HepG2 (cell line): ENCODE data around the gene GRAMD1B. TPM values are rescaled to one million over a fixed set of nuclear protein-coding genes. Genes with fewer than 3 reads are reported as not detected.

Source experiments
- ATAC-seq: fragments of 200-7000 bp; cut with Tn5 transposase; 3 replicates; pipeline ENCODE4 v1.9.1; 2020; ENCODE audit warnings: mild to moderate bottlenecking, moderate library complexity
- BruUV-seq: library from RNA; stranded (reverse); fragments of 400-500 nt; replicated peaks from 2 replicates; lab custom pipeline; 2021; lab: Mats Ljungman, UMichigan
- CTCF ChIA-PET: fragments of 300-600 bp; formaldehyde crosslinking; extraction: SDS; loops from one replicate; lab custom pipeline; 2021; ENCODE audit warnings: low total read pairs, inconsistent platforms, low intra/inter-chr PET ratio; lab: Yijun Ruan, JAX
- POLR2A ChIA-PET: fragments of 350-600 bp; sonication (Branson Sonifier 250); formaldehyde crosslinking; loops from one replicate; lab custom pipeline; 2020; ENCODE audit warnings: antibody characterized with exemption, inconsistent platforms; lab: Yijun Ruan, JAX
- DNase-seq: peaks from one replicate; pipeline ENCODE4 v3.0.0-alpha.2; 2015; ENCODE audit warnings: low spot score
- FAIRE-seq: peaks from 3 replicates; lab custom pipeline; 2011; peaks lifted over from hg19 to GRCh38; lab: Jason Lieb, UNC
- H2AFZ ChIP-seq: one replicate; pipeline ENCODE4 v1.6.1; 2011; ENCODE audit warnings: low read length, inconsistent platforms
- H3K27ac ChIP-seq: fragments of 300-600 bp; 3 replicates; pipeline ENCODE4 v1.8.0; 2011; ENCODE audit warnings: mixed run types, mild to moderate bottlenecking, mixed read lengths, low read length, inconsistent platforms; ENCODE audit not compliant: insufficient read depth; ENCODE audit errors: extremely low read length
- H3K27me3 ChIP-seq, 2 experiments: fragments of 200-600 bp in 1 of 2; 2 replicates in 1 of 2; 3 replicates in 1 of 2; pipeline versions ENCODE4 v1.6.0 to v1.8.0; 2011; ENCODE audit warnings: low read length in 2 of 2, mild to moderate bottlenecking in 2 of 2, moderate library complexity in 2 of 2, inconsistent platforms in 1 of 2; ENCODE audit not compliant: insufficient read depth in 2 of 2, control insufficient read depth in 1 of 2
- H3K36me3 ChIP-seq, 2 experiments: fragments of 200-600 bp in 1 of 2; replicated peaks in 1 of 2; 2 replicates in 1 of 2; 3 replicates in 1 of 2; pipeline versions ENCODE4 v1.5.1 to v1.8.0; 2011; ENCODE audit warnings: low read length in 2 of 2, inconsistent platforms in 1 of 2; ENCODE audit not compliant: insufficient read depth in 2 of 2, control insufficient read depth in 1 of 2
- H3K4me1 ChIP-seq: 2 replicates; pipeline ENCODE4 v1.5.1; 2012; ENCODE audit warnings: low read length, inconsistent platforms; ENCODE audit not compliant: insufficient read depth
- H3K4me2 ChIP-seq: 2 replicates; pipeline ENCODE4 v1.6.0; 2011; ENCODE audit warnings: low read depth, low read length, inconsistent platforms
- H3K4me3 ChIP-seq, 3 experiments: fragments of 200-600 bp in 1 of 3; sonication (generic), shearing (Covaris generic) in 1 of 3; replicated peaks in 1 of 3; 2 replicates each; pipeline ENCODE4 v1.5.1; 2011 to 2016; ENCODE audit warnings: low read length in 3 of 3, inconsistent platforms in 2 of 3, low read depth in 2 of 3, mild to moderate bottlenecking in 2 of 3, control low read depth in 1 of 3, mixed read lengths in 1 of 3; ENCODE audit not compliant: insufficient read depth in 1 of 3
- H3K79me2 ChIP-seq: one replicate; pipeline ENCODE4 v1.6.1; 2011; ENCODE audit warnings: low read length, inconsistent platforms; ENCODE audit not compliant: insufficient read depth
- H3K9ac ChIP-seq: 2 replicates; pipeline ENCODE4 v1.6.0; 2011; ENCODE audit warnings: mild to moderate bottlenecking, low read depth, low read length, inconsistent platforms; ENCODE audit not compliant: insufficient read depth
- H3K9me3 ChIP-seq: 2 replicates; pipeline ENCODE4 v1.5.1; 2012; ENCODE audit warnings: mild to moderate bottlenecking, low read length
- H4K20me1 ChIP-seq: 2 replicates; pipeline ENCODE4 v1.6.0; 2011; ENCODE audit warnings: inconsistent platforms, mild to moderate bottlenecking, low read length, moderate library complexity; ENCODE audit not compliant: insufficient read depth
- DNMT1 ChIP-seq: sonication (generic); formaldehyde crosslinking; IDR thresholded peaks from 2 replicates; pipeline ENCODE4 v1.5.1; 2020; ENCODE audit warnings: mild to moderate bottlenecking, missing genetic modification reagents
- HMG20B ChIP-seq: conservative IDR thresholded peaks from 2 replicates; pipeline ENCODE4 v1.6.1; 2016; ENCODE audit warnings: missing genetic modification reagents, missing compliant biosample characterization
- KAT2B ChIP-seq: fragments of 150-350 bp; IDR thresholded peaks from 2 replicates; pipeline ENCODE4 v1.6.1; 2014; ENCODE audit warnings: low read depth, low read length, borderline replicate concordance
- NFE2 ChIP-seq: sonication (generic); formaldehyde crosslinking; IDR thresholded peaks from 2 replicates; pipeline ENCODE4 v1.4.0; 2020; ENCODE audit warnings: missing genetic modification reagents
- NFYC ChIP-seq: IDR thresholded peaks from 2 replicates; pipeline ENCODE4 v1.6.1; 2016; ENCODE audit warnings: missing genetic modification reagents, missing compliant biosample characterization
- SP5 ChIP-seq: IDR thresholded peaks from 2 replicates; pipeline ENCODE4 v1.6.1; 2016; ENCODE audit warnings: low read depth, borderline replicate concordance
- ZMYM4 ChIP-seq: sonication (generic); formaldehyde crosslinking; IDR thresholded peaks from 2 replicates; pipeline ENCODE4 v1.8.1; 2023; ENCODE audit warnings: mild to moderate bottlenecking, missing genetic modification reagents
- WGBS: methylation state at CpG from one replicate; pipeline ENCODE4 v1.1.6; 2017; ENCODE audit warnings: low lambda C conversion rate; 5-methylcytosine and 5-hydroxymethylcytosine counted together
- in situ Hi-C: cut with HindIII; loops from 2 replicates; pipeline ENCODE4 v1.10.0; 2017; ENCODE audit warnings: low pct_unique_long_range_greater_than_20kb; ENCODE audit not compliant: extremely low pct_ligation_motif_present
- intact Hi-C: fragments of 100-400 bp; cut with micrococcal nuclease; formaldehyde crosslinking; loops from one replicate; pipeline ENCODE4 v1.10.0; 2022; ENCODE audit not compliant: unreplicated experiment
- polyA plus RNA-seq, 8 experiments: library from polyadenylated mRNA; depleted of rRNA in 3 of 8; stranded (reverse) in 7 of 8; unstranded in 1 of 8; fragments of >200 nt; fragmentation: Illumina TruSeq in 4 of 8; extraction: Trizol in 4 of 8; gene quantifications; 2 replicates each; pipeline versions ENCODE4 v1.2.1 to v1.2.3, GENCODE V29; 2011 to 2016; ENCODE audit warnings: low read depth in 4 of 8, missing spikeins in 1 of 8, mixed read lengths in 1 of 8; ENCODE audit not compliant: insufficient read depth in 1 of 8
- total RNA-seq, 5 experiments: library from RNA; depleted of rRNA; stranded (reverse); fragments of >200 nt; fragmentation: Illumina TruSeq; extraction: Trizol; gene quantifications; 2 replicates each; pipeline ENCODE4 v1.2.3, GENCODE V29; 2016; ENCODE audit warnings: low read depth in 1 of 5
- TF ChIP-seq, protein P1 (sequence below): IDR thresholded peaks from 2 replicates; pipeline ENCODE4 v1.6.1; 2012; ENCODE audit warnings: low read length, improper control_type of control experiment
- TF ChIP-seq, protein P2 (sequence below): sonication (generic); formaldehyde crosslinking; IDR thresholded peaks from 2 replicates; pipeline ENCODE4 v1.4.0; 2020; ENCODE audit warnings: missing genetic modification reagents, borderline replicate concordance

Gene GRAMD1B
- total and polyA plus RNA-seq, 2 of the 13 experiments (the other 11 are each of a cell fraction or from before 2014, with no cell fraction given), result 0.12 TPM; not detected in 1

DNA sequence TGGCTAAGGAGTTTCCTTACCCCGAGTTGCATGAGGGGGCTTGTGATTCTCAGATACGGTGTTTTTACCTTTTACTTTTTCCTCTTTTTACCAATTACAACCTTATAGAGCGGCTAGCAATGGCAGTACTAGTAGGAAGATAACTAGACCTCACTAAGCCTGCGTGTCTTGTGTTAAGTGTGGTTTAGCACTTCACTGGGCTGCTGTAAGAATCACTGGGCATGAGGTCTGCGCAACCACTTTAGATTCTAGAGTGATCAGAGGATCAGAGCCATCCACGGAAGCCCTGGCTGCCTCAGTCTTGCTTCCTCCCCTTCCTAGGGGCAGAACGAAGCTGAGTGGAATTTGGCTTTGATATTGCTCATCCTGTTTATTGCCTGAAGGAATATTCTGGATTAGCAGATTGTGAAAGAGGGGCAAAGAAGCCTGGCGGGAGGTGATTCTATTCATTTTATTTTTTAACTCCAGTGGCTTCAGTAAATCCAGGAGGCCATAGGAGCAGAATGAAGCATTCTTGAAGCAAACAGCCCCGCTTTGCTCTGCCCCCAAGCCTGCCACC lies 88.5 kb downstream of the GRAMD1B start:
- TF ChIP-seq KAT2B (no peak), DNMT1 (CRISPR knock-in tag) (no peak), HMG20B (CRISPR knock-in tag) (no peak), NFE2 (CRISPR knock-in tag) (no peak), ZMYM4 (CRISPR knock-in tag) (no peak), SP5 (CRISPR knock-in tag) (no peak), NFYC (no peak)
- TF ChIP-seq, protein P1, sequence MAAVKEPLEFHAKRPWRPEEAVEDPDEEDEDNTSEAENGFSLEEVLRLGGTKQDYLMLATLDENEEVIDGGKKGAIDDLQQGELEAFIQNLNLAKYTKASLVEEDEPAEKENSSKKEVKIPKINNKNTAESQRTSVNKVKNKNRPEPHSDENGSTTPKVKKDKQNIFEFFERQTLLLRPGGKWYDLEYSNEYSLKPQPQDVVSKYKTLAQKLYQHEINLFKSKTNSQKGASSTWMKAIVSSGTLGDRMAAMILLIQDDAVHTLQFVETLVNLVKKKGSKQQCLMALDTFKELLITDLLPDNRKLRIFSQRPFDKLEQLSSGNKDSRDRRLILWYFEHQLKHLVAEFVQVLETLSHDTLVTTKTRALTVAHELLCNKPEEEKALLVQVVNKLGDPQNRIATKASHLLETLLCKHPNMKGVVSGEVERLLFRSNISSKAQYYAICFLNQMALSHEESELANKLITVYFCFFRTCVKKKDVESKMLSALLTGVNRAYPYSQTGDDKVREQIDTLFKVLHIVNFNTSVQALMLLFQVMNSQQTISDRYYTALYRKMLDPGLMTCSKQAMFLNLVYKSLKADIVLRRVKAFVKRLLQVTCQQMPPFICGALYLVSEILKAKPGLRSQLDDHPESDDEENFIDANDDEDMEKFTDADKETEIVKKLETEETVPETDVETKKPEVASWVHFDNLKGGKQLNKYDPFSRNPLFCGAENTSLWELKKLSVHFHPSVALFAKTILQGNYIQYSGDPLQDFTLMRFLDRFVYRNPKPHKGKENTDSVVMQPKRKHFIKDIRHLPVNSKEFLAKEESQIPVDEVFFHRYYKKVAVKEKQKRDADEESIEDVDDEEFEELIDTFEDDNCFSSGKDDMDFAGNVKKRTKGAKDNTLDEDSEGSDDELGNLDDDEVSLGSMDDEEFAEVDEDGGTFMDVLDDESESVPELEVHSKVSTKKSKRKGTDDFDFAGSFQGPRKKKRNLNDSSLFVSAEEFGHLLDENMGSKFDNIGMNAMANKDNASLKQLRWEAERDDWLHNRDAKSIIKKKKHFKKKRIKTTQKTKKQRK, result no peak
- TF ChIP-seq, protein P2, sequence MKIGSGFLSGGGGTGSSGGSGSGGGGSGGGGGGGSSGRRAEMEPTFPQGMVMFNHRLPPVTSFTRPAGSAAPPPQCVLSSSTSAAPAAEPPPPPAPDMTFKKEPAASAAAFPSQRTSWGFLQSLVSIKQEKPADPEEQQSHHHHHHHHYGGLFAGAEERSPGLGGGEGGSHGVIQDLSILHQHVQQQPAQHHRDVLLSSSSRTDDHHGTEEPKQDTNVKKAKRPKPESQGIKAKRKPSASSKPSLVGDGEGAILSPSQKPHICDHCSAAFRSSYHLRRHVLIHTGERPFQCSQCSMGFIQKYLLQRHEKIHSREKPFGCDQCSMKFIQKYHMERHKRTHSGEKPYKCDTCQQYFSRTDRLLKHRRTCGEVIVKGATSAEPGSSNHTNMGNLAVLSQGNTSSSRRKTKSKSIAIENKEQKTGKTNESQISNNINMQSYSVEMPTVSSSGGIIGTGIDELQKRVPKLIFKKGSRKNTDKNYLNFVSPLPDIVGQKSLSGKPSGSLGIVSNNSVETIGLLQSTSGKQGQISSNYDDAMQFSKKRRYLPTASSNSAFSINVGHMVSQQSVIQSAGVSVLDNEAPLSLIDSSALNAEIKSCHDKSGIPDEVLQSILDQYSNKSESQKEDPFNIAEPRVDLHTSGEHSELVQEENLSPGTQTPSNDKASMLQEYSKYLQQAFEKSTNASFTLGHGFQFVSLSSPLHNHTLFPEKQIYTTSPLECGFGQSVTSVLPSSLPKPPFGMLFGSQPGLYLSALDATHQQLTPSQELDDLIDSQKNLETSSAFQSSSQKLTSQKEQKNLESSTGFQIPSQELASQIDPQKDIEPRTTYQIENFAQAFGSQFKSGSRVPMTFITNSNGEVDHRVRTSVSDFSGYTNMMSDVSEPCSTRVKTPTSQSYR (CRISPR knock-in tag), result no peak
- H3K27me3 ChIP-seq, result peaks cover 5 to 30% of the 10 kb centered on the region in 2 experiments; a peak in 4 of 5 replicates
- H2AFZ ChIP-seq, result no peak overlapping the region
- intact Hi-C loops, result no loop called here
- H4K20me1 ChIP-seq, result no peaks in the 10 kb centered on the region
- POLR2A ChIA-PET, result no interaction called here
- DNase-seq (no peak), ATAC-seq (no peak), FAIRE-seq (no peak)
- BruUV-seq, result no TSS peak
- no peaks in the 10 kb centered on the region for H3K36me3 ChIP-seq
- WGBS, result 7% methylated on average over 8 of the region's 9 CpGs
- H3K9ac ChIP-seq, result no peak overlapping the region
- no peak overlapping the region for H3K4me3 ChIP-seq
- H3K4me2 ChIP-seq, result no peak overlapping the region
- in situ Hi-C loops, result no loop called here
- no peak overlapping the region for H3K27ac ChIP-seq
- H3K4me1 ChIP-seq, result no peaks in the 10 kb centered on the region
- CTCF ChIA-PET, result no interaction called here
- H3K79me2 ChIP-seq, result no peaks in the 10 kb centered on the region
- H3K9me3 ChIP-seq, result no peaks in the 10 kb centered on the region
